Lower leg skin (tissue), 4 donors: ENCODE results near the gene NPAS3. TPM values are rescaled to one million over a fixed set of nuclear protein-coding genes. Genes with fewer than 3 reads are reported as not detected.

Experiments
- DNase-seq, 2 donors: peaks; one replicate each; pipeline ENCODE4 v3.0.0-alpha.2; 2019; ENCODE audit warnings: low spot score in 2 of 2
- H3K4me3 ChIP-seq: fragments of 200-600 bp; sonication (generic); 2 replicates; pipeline ENCODE4 v1.5.1; 2017; ENCODE audit warnings: mild to moderate bottlenecking, low read depth; ENCODE audit not compliant: poor library complexity, severe bottlenecking
- POLR2A ChIP-seq, 2 donors: fragments of 450-650 bp; IDR thresholded peaks; one replicate each; pipeline ENCODE4 v1.6.1; 2016 to 2017; ENCODE audit warnings: antibody characterized with exemption in 2 of 2, mild to moderate bottlenecking in 1 of 2, moderate library complexity in 1 of 2
- WGBS, 2 donors: methylation state at CpG; one replicate each; pipeline ENCODE4 v1.1.5; 2018; 5-methylcytosine and 5-hydroxymethylcytosine counted together
- intact Hi-C: fragments of 100-400 bp; cut with DNase I; formaldehyde crosslinking; loops from one replicate; pipeline ENCODE4 v1.15.0; 2023; ENCODE audit warnings: low total_unique reads
- total RNA-seq, 4 donors: library from RNA; depleted of rRNA; stranded (reverse); fragments of >200 nt; gene quantifications; one replicate each; pipeline ENCODE4 v1.1.0, GENCODE V29; 2016
- TF ChIP-seq, protein P1 (sequence below), 3 donors: fragments of 450-650 bp; IDR thresholded peaks; one replicate each; pipeline ENCODE4 v1.5.1; 2016; ENCODE audit warnings: antibody characterized with exemption in 3 of 3, mild to moderate bottlenecking in 3 of 3, moderate library complexity in 2 of 3

Gene NPAS3
- total RNA-seq, 4 donors from 2014 or later: 0.25 to 0.29 TPM; not detected in 2

DNA sequence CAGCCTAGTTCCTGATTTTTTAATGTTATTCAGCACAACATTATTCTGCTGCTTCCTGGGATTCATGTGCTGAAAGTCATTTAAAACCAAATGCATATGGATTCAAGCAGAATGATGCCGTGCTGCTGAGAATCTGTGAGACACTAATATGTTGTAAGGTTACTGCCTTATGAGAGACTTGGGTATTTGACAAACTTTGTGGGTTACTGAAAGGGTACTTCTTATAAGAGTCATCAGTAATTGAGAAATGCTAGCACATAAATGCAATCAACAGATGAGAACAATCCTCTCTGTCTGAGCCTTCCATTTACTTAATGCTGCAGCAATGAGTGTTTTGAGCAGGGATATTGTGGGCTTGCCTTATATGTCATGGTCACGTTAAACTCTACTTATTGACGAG lies 175.7 kb downstream of the NPAS3 start:
- TF ChIP-seq, protein P1, sequence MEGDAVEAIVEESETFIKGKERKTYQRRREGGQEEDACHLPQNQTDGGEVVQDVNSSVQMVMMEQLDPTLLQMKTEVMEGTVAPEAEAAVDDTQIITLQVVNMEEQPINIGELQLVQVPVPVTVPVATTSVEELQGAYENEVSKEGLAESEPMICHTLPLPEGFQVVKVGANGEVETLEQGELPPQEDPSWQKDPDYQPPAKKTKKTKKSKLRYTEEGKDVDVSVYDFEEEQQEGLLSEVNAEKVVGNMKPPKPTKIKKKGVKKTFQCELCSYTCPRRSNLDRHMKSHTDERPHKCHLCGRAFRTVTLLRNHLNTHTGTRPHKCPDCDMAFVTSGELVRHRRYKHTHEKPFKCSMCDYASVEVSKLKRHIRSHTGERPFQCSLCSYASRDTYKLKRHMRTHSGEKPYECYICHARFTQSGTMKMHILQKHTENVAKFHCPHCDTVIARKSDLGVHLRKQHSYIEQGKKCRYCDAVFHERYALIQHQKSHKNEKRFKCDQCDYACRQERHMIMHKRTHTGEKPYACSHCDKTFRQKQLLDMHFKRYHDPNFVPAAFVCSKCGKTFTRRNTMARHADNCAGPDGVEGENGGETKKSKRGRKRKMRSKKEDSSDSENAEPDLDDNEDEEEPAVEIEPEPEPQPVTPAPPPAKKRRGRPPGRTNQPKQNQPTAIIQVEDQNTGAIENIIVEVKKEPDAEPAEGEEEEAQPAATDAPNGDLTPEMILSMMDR (IDR thresholded peaks at IDR 0.05): no peak
- no peak for TF ChIP-seq POLR2A (IDR thresholded peaks at IDR 0.05)
- intact Hi-C loops: no loop called here
- no peak for DNase-seq
- WGBS, 2 donors: 82 to 83% methylated on average over 3 of the region's 3 CpGs
- no peak overlapping the region for H3K4me3 ChIP-seq

- 18 to 21% methylated on average over 1 of the region's 1 CpG for WGBS, 2 donors
- no peak overlapping the region for H3K4me3 ChIP-seq
- TF ChIP-seq, protein P1 (IDR thresholded peaks at IDR 0.05): no peak
- no peak for TF ChIP-seq POLR2A (IDR thresholded peaks at IDR 0.05)
- no peak for DNase-seq
- intact Hi-C loops: no loop called here
These were observed 180.0 kb downstream of the NPAS3 start for GRCh38 chr14:33118668-33119067.

GRCh38 chr14:33120341-33120740 lies 181.7 kb downstream of the NPAS3 start:
- TF ChIP-seq, protein P1 (IDR thresholded peaks at IDR 0.05): no peak
- TF ChIP-seq POLR2A (IDR thresholded peaks at IDR 0.05): no peak

DNA sequence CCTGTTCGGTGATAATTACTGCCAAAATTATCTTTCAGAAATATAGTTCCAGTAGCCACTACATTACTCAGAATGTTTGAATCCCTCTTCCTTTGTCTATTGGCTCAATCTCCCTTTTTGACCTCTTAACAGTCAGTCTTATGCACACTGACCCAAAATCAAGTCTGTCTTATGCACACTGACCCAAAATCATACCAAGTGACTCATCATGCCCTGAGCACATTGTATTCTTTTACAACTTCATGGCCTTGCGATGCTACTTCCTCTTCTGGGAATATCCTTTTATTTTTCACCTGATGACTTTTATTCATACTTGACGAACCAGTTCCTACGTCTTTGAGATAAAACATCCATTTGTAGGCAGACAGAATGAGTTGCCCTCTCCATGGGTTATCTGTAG lies 182.3 kb downstream of the NPAS3 start:
- WGBS, 2 donors: 60 to 69% methylated on average over 4 of the region's 4 CpGs
- intact Hi-C loops: no loop called here
- no peak for DNase-seq
- no peak overlapping the region for H3K4me3 ChIP-seq
- TF ChIP-seq, protein P1 (IDR thresholded peaks at IDR 0.05): no peak
- TF ChIP-seq POLR2A (IDR thresholded peaks at IDR 0.05): no peak

More at GRCh38 chr14:33120341-33120740, 181.7 kb downstream of the NPAS3 start:
- no peak overlapping the region for H3K4me3 ChIP-seq
- intact Hi-C loops: no loop called here
- 76 to 94% methylated on average over 3 of the region's 3 CpGs for WGBS, 2 donors
- no peak for DNase-seq

GRCh38 chr14:33123281-33123680 lies 184.6 kb downstream of the NPAS3 start:
- no peak overlapping the region for H3K4me3 ChIP-seq
- intact Hi-C loops: no loop called here
- WGBS, 2 donors: 86 to 97% methylated on average over 2 of the region's 2 CpGs
- DNase-seq: no peak
- TF ChIP-seq, protein P1 (IDR thresholded peaks at IDR 0.05): no peak
- no peak for TF ChIP-seq POLR2A (IDR thresholded peaks at IDR 0.05)

DNA sequence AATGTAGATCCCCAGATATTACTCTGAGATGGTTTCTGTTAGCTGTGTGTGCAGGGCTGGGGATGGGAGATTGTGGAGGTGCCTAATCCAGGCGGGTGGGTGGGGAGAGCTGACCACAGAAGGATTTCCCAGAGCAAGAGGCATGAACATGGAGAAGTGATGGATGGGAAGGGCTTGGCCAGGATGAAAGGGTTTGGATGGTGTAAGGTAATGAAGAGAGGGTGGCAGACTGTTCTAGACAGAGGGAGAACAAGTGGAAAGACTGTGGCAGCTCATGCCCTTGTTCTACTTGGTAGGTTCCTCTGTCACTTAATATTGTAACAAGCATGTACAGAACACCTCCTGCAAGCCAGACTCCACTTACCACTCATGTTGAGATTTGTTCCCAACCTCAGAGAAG lies 187.8 kb downstream of the NPAS3 start:
- DNase-seq: no peak
- no peak overlapping the region for H3K4me3 ChIP-seq
- intact Hi-C loops: no loop called here
- 89 to 100% methylated on average over 1 of the region's 1 CpG for WGBS, 2 donors
- no peak for TF ChIP-seq POLR2A (IDR thresholded peaks at IDR 0.05)
- TF ChIP-seq, protein P1 (IDR thresholded peaks at IDR 0.05): no peak
